Breast epithelium (tissue), 3 donors: ENCODE measurements around the gene CCDC85C.

Source experiments
- POLR2A ChIP-seq: fragments of 450-650 bp; IDR thresholded peaks from one replicate; pipeline ENCODE4 v1.6.1; 2016; ENCODE audit warnings: antibody characterized with exemption, mild to moderate bottlenecking, moderate library complexity
- TF ChIP-seq, protein P1 (sequence below), 3 donors: fragments of 450-650 bp; IDR thresholded peaks; one replicate each; pipeline ENCODE4 v1.5.1; 2016 to 2017; ENCODE audit warnings: antibody characterized with exemption in 3 of 3, mild to moderate bottlenecking in 3 of 3, moderate library complexity in 3 of 3

DNA sequence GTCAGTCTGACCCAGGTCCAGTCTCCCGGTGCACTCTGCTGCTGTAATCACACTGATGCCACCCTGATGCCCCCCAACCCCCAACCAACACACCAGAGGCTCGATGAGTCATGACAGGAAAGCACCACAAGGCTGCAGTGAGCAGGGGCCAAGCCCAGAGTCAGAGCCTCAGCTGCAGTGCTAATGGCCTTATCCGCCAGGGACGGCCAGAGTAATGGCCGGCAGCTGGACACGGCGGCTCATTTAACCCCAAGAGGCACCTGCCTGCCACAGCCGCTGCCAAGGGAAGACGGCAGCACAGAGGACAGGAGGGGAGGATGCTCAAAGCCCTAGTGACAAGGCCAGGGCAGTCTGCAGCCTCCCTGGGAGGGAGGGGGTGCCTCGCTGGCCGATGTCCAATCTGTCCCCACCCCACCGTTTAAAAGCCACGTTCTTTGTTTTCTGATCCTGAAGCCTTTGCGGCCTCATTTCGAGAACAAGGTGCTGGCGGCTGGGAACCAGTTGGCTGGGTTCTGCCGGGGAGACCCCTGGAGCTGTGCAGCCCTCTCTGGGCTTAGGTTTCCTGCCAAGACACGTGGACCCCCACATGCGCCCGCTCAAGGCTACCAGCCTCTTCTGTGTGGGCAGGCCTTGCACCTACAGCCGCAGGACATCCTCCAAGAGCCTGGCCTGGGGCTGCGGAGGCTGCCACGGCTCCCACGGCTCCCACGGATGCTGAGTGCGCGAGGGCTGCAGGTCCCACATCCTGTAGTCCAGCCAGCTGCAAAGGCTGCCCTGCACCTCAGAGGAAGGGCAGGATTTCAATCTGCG is 13.1 kb downstream of the CCDC85C start:
- TF ChIP-seq, protein P1, sequence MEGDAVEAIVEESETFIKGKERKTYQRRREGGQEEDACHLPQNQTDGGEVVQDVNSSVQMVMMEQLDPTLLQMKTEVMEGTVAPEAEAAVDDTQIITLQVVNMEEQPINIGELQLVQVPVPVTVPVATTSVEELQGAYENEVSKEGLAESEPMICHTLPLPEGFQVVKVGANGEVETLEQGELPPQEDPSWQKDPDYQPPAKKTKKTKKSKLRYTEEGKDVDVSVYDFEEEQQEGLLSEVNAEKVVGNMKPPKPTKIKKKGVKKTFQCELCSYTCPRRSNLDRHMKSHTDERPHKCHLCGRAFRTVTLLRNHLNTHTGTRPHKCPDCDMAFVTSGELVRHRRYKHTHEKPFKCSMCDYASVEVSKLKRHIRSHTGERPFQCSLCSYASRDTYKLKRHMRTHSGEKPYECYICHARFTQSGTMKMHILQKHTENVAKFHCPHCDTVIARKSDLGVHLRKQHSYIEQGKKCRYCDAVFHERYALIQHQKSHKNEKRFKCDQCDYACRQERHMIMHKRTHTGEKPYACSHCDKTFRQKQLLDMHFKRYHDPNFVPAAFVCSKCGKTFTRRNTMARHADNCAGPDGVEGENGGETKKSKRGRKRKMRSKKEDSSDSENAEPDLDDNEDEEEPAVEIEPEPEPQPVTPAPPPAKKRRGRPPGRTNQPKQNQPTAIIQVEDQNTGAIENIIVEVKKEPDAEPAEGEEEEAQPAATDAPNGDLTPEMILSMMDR (IDR thresholded peaks at IDR 0.05), result no peak
- TF ChIP-seq POLR2A, result no peak
